ENCODE results near the gene TBC1D24.

Gene TBC1D24

DNA sequence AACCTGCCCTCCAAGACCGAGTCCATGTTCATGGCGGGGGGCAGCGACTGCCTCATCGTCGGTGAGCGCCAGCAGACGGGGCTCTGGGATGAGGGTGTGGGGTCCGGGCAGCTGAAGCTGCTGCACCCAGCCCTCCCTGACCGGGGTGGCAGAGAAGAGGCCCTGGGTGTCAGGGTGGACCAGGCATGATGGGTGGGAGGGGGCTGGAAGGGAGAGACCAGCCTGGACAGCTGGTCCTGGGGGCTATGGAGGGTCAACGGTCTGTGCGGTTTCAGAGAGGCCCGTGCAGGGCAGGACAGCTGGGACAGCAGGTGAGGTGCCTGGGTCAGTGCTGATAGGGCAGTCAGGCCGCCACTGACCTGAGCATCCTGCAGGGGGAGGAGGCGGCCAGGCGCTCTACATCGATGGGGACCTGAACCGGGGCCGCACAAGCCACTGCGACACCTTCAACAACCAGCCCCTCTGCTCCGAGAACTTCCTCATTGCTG lies 25.5 kb downstream of the TBC1D24 start:
- peak; percentile 25 for DNase-seq

DNA sequence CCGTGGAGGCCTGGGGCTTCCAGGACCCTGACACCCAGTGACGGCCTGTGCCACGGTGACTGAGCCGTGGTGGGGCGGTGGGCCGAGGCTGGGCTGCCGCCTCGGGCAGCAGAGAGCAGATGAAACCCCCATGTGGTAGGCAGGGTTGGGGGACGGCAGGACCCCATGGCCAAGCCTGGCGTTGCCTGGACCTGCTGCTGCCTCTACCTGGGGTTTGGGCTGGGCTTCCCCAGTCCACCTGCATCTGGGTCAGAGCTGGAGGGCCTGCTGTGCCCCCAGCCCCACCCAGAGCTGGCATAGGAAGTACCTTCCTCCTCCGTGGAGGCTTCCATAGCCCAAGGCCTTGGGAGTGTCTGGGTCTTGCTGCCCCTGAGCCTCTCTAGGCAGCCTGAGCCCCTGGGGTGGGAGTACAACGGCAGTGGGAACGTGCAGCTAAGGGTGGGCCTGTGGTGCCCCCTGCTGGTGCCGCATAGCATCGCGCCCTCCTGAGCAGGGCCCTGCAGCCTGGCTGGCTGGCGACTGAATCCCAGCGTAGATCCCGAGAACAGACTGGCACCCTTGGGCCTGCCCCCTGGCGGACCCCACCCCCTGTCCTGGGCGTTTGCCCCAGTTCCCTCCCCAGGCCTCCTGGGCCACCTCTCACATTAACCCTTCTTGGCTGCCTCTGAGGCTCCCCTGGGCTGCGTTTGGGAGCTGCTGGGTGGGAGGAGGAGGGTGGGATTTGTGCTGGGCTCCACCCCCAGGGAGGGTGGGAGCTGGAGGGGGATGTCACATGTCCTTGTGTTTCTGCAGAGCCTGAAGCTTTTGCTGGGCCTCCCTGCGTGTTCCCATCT lies 26.2 kb downstream of the TBC1D24 start:
- DNase-seq = peak; percentile 91

- DNase-seq = peak; percentile 24
Observed at GRCh38 chr16:2501946-2502895, 27.3 kb downstream of the TBC1D24 start.

DNA sequence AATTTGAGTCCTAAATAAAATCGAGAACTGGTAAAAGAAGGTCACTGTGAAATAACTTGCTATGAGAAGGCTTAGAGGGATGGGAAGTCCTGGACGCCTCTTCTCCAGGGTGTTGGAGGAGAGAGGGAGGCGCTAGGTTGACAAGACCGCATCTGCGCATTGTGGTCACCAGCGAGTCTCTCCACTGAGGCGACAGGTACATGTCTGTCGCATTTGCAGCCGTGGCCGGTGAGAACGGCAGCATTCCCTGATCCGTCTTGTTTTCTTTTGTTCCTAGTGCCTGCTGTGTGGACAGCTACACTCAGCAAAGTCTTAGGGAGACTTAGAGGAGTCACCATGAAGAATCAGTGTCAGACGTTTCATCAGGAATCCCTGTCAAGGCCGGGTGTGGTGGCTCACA lies 30.8 kb downstream of the TBC1D24 start:
- DNase-seq = no peak

GRCh38 chr16:2507052-2507659 lies 32.2 kb downstream of the TBC1D24 start:
- DNase-seq = peak; percentile 43

GRCh38 chr16:2507665-2508064 lies 32.7 kb downstream of the TBC1D24 start:
- peak; percentile 42 for DNase-seq

DNA sequence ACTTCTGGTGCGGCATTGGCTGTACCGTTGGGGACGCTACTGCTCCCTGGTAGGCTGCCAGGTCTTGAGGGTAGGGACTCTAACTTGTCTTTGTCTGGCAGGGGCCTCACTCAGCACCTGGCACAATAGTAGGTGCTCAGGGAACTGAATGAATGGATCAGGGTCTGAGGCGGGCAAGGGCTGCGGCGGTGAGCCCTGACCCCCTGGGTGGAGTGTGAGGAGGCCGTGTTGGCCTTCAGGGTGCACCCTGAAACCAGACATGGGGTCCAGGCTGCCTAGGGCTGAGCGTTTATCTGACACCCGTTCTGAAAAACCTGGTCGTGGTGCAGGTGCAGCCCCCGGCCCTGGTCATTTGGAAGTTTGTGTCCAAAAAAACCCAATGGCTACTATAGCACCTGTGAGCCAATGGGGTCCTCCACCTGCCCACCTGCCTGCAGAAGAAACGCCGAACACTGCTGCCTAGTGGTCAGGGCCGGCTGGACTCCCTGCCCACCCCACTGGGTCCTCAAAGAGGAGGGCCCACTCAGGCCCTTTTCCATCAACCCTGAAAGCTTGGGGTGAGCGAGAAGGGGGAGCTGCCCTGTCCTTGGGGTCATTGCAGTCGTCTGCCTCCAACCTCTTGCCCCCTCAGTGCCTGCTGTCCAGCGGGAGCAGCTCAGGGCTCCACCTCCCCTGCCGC lies 33.9 kb downstream of the TBC1D24 start:
- DNase-seq = peak; percentile 22

- peak; percentile 74 for DNase-seq
Observed at GRCh38 chr16:2511128-2511800, 36.3 kb downstream of the TBC1D24 start.

DNA sequence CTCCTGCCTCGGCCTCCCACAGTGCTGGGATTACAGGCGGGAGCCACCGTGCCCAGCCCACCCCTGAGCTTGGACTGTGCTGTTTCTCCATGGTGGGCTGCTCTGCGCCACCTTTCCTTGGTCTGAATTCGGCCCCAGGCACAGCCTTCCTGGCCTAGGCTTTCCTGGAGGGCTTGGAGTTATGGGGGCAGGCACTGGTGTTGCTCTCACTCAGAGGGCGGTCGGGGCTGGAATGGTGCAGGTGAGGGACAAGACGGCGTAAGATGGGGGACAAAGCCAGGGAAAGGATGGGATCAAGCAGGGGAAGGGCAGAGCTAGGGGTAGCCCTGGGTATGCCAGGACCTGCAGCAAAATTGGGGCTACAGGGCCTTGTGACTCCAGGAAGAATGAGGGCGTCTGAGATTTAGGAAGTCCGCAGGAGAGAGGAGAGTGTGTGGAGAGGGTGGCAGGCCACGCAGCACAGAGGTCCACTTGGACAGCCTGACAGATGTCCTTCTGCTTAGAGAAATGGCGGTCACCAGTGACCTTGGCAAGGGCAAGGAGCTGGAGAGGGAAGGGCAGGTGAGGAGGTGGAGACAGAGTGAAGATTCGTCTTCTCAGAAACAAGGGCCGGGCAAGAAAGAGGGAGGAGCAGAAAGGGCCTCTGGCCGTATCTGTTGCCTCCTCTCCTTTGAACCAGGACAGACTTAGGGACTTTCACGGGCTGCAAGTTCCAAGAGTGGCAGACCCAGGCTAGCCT lies 37.2 kb downstream of the TBC1D24 start:
- DNase-seq = peak; percentile 35

DNA sequence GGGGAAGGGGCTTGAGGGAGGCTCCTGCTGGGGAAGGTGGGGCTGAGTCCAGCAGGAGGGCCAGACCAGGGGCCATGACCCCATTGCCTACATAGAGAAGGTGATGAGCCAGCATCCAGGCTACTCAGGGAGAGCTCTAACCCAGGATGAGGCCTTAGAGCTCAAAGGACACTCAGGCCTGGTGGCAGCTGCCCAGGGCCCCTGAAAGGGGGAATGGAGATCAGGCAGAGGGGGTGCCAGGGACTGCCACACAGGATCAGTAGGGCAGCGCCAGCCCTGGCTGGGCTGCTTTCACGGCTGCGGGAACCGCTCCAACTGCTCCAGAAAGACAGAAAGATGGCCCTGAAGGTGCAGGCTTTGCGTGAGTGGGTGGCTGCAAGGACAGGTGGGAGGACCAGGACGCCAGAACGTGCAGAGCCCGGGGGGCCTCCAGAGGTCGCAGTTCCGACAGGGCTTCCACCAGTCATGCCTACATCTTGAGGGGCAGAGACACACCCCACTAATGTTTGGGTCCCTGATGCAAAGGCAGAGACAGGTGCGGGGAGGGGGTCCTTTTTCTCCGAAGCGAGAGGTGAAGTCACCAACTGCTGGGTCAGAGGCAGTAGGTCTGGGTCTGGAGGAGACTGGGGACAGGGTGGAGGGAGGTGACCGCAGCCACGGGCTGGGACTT lies 37.9 kb downstream of the TBC1D24 start:
- DNase-seq = peak; percentile 40

DNA sequence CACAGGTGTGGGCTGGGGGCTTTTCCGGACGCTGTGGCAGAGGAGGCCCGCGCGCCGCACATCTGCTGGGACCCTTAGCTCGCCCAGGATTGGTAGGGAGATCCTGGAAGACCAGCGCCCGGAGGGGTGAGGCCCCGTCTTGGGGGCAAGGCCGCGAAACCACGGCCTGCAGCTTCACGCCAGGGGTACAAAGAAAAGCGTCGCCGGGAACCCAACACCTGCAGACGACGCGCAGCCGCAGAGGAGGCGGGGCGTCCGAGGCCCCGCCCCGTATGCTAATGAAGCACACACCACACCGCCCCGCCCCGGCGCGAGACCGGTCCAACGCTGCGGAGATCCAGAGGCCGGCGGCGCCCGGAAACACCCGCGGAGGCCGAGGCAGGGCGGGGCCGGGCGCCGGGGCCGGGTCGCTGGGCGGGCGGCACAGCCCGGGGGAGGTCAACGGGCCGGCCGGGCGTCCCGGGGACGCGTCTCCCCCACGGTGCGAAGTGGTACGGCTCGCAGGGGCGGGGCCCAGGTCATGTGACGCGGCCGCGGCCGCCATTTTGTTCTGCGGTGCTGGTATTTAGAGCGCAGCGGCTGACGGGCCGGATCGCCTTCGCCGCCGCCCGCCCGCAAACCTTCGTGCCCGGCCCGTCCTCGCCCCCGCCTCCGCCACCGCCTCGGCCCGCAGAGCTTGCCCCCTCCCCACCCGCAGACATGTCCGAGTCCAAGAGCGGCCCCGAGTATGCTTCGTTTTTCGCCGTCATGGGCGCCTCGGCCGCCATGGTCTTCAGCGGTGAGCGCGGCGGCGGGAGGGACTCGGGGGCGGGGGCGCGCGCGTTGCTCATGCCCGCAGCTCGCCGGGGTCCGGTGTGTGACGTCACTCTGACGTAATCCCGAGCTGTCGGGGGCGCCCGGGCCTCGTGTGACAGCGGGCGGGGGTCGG lies 38.7 kb downstream of the TBC1D24 start, which contains the start of gene ATP6V0C:
TSS of gene ATP6V0C (plus strand) at position 548 of the 928 bp plus-strand sequence. CDS start at position 700, 152 bp downstream.
- DNase-seq = peak; percentile 94

GRCh38 chr16:2514333-2515179 lies 39.6 kb downstream of the TBC1D24 start:
- DNase-seq = peak; percentile 60

GRCh38 chr16:2515180-2515851 lies 40.4 kb downstream of the TBC1D24 start:
- peak; percentile 51 for DNase-seq

GRCh38 chr16:2516391-2517240 lies 41.7 kb downstream of the TBC1D24 start:
- DNase-seq = peak; percentile 37

DNA sequence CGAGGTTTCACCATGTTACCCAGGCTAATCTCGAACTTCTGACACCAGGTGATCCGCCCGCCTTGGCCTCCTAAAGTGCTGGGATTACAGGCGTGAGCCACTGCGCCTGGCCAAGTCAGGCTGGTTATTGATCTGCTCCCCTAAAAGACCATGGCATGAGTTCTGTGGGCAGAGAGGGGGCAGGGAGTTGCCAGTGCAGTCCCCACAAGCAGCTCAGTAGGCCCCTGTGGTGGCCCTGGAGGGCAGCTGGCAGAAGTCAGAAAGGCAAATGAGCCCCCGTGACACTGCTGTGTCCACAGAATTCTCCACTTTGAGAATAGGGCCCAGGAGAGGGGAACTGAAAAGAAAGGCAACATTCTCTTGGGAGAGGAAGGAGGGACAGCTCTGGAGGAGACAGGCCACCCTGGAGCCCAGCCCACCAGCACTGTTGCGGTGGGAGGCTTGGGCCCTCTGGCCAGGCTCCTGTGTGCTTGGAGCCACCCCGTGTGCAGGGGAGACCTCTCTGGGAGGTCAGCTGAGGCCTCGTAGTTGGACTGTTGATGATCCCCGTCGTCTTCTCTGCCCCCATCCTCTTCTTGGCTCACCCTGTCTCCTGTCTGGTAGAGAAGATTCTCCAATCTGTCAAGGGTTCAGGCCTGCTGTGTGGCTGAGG lies 43.2 kb downstream of the TBC1D24 start:
- no peak for DNase-seq
